H1 (cell line): Measurements from ENCODE around the gene ZFAND3. TPM values are rescaled to one million over a fixed set of nuclear protein-coding genes. Genes with fewer than 3 reads are reported as not detected.

Source experiments
- CTCF ChIA-PET: fragments of 300-600 bp; sonication (Branson Sonifier 250); formaldehyde crosslinking; loops from one replicate; lab custom pipeline; 2021; ENCODE audit not compliant: partially characterized antibody; lab: Charles Lee
- POLR2A ChIA-PET: fragments of 300-600 bp; sonication (Branson Sonifier 250); formaldehyde crosslinking; loops from one replicate; lab custom pipeline; 2021; ENCODE audit warnings: inconsistent platforms; ENCODE audit not compliant: partially characterized antibody; lab: Charles Lee
- DNase-seq, 2 experiments: peaks; one replicate each; pipeline versions ENCODE4 v3.0.0 to v3.0.0-alpha.2; 2010 to 2022; ENCODE audit warnings: low spot score in 2 of 2, low read depth in 1 of 2, mixed read lengths in 1 of 2
- FAIRE-seq: peaks from 2 replicates; lab custom pipeline; 2011; peaks lifted over from hg19 to GRCh38; lab: Jason Lieb, UNC
- H2AFZ ChIP-seq: 2 replicates; pipeline ENCODE4 v1.8.1; 2012; ENCODE audit warnings: low read length, inconsistent platforms
- H2AK5ac ChIP-seq: 2 replicates; pipeline ENCODE4 v1.6.1; 2013; ENCODE audit warnings: low read depth, low read length
- H2BK120ac ChIP-seq: replicated peaks from 2 replicates; pipeline ENCODE3; 2013; ENCODE audit warnings: low read depth, low read length, inconsistent platforms
- H2BK12ac ChIP-seq: 2 replicates; pipeline ENCODE4 v1.6.1; 2013; ENCODE audit warnings: low read depth, low read length
- H2BK15ac ChIP-seq: 2 replicates; pipeline ENCODE4 v1.6.1; 2013; ENCODE audit warnings: low read length
- H2BK20ac ChIP-seq: 2 replicates; pipeline ENCODE4 v1.6.1; 2013; ENCODE audit warnings: low read length
- H2BK5ac ChIP-seq: 2 replicates; pipeline ENCODE4 v1.6.1; 2013; ENCODE audit warnings: low read depth, low read length
- H3K14ac ChIP-seq: 2 replicates; pipeline ENCODE4 v1.6.1; 2013; ENCODE audit warnings: inconsistent platforms; ENCODE audit not compliant: insufficient read length
- H3K18ac ChIP-seq: 2 replicates; pipeline ENCODE4 v1.6.1; 2013; ENCODE audit warnings: low read length; ENCODE audit errors: extremely low read depth
- H3K23ac ChIP-seq: 2 replicates; pipeline ENCODE4 v1.6.1; 2013; ENCODE audit warnings: inconsistent platforms; ENCODE audit not compliant: insufficient read length
- H3K23me2 ChIP-seq: 2 replicates; pipeline ENCODE4 v1.6.1; 2013; ENCODE audit warnings: low read depth, low read length
- H3K27ac ChIP-seq: 2 replicates; pipeline ENCODE4 v1.6.1; 2011; ENCODE audit warnings: low read depth, low read length, inconsistent platforms
- H3K27me3 ChIP-seq, 4 experiments: replicated peaks in 1 of 4; 1 replicate in 1 of 4; 2 replicates in 3 of 4; pipeline versions ENCODE4 v1.6.1 to v1.8.1; 2011 to 2013; ENCODE audit warnings: low read length in 3 of 4, mild to moderate bottlenecking in 3 of 4, inconsistent platforms in 2 of 4, mixed read lengths in 2 of 4, moderate library complexity in 1 of 4; ENCODE audit not compliant: control insufficient read depth in 3 of 4, insufficient read depth in 3 of 4; ENCODE audit errors: extremely low read depth in 1 of 4
- H3K36me3 ChIP-seq, 4 experiments: 2 replicates each; pipeline versions ENCODE4 v1.6.1 to v1.8.1; 2011 to 2013; ENCODE audit warnings: mild to moderate bottlenecking in 4 of 4, low read length in 3 of 4, moderate library complexity in 2 of 4, control low read depth in 1 of 4, inconsistent platforms in 1 of 4; ENCODE audit not compliant: insufficient read depth in 4 of 4, control insufficient read depth in 2 of 4
- H3K4ac ChIP-seq: replicated peaks from 2 replicates; pipeline ENCODE3; 2013; ENCODE audit warnings: low read length, low read depth, mixed read lengths, inconsistent platforms; ENCODE audit not compliant: insufficient read length
- H3K4me1 ChIP-seq, 4 experiments: replicated peaks in 1 of 4; 1 replicate in 1 of 4; 2 replicates in 3 of 4; pipeline versions ENCODE4 v1.6.1 to v1.8.1; 2011 to 2013; ENCODE audit warnings: low read length in 3 of 4, inconsistent platforms in 2 of 4, mixed read lengths in 1 of 4; ENCODE audit not compliant: insufficient read depth in 4 of 4, control insufficient read depth in 3 of 4
- H3K4me2 ChIP-seq, 2 experiments: 2 replicates each; pipeline versions ENCODE4 v1.6.1 to v1.8.1; 2011 to 2013; ENCODE audit warnings: low read depth in 2 of 2, low read length in 2 of 2, control low read depth in 1 of 2, inconsistent platforms in 1 of 2, mild to moderate bottlenecking in 1 of 2; ENCODE audit not compliant: insufficient read depth in 1 of 2
- H3K4me3 ChIP-seq, 4 experiments: fragments of 200-600, 300-600 bp in 1 of 4; sonication (generic), shearing (Covaris generic), sonication (Bioruptor Twin) in 1 of 4; 2 replicates each; pipeline versions ENCODE4 v1.5.1 to v1.8.1; 2011 to 2016; ENCODE audit warnings: low read length in 4 of 4, low read depth in 3 of 4, control low read depth in 2 of 4, inconsistent platforms in 2 of 4, mild to moderate bottlenecking in 2 of 4, mixed read lengths in 1 of 4, moderate library complexity in 1 of 4; ENCODE audit not compliant: insufficient read depth in 2 of 4; ENCODE audit errors: extremely low read depth in 1 of 4
- H3K56ac ChIP-seq: replicated peaks from 2 replicates; pipeline ENCODE3; 2013; ENCODE audit warnings: low read depth, mild to moderate bottlenecking, mixed read lengths, low read length, inconsistent platforms; ENCODE audit not compliant: insufficient read length
- H3K79me1 ChIP-seq: 2 replicates; pipeline ENCODE4 v1.6.1; 2013; ENCODE audit warnings: low read depth, low read length, control low read depth
- H3K79me2 ChIP-seq, 2 experiments: 2 replicates each; pipeline versions ENCODE4 v1.6.1 to v1.8.1; 2012 to 2013; ENCODE audit warnings: low read length in 2 of 2, mild to moderate bottlenecking in 2 of 2, inconsistent platforms in 1 of 2; ENCODE audit not compliant: insufficient read depth in 2 of 2, control insufficient read depth in 1 of 2
- H3K9ac ChIP-seq, 4 experiments: replicated peaks in 1 of 4; 1 replicate in 1 of 4; 2 replicates in 3 of 4; pipeline versions ENCODE4 v1.6.1 to v1.8.1; 2011 to 2013; ENCODE audit warnings: low read depth in 3 of 4, low read length in 3 of 4, control low read depth in 2 of 4, mild to moderate bottlenecking in 2 of 4, moderate library complexity in 2 of 4, inconsistent platforms in 1 of 4; ENCODE audit errors: extremely low read depth in 1 of 4
- H3K9me3 ChIP-seq, 2 experiments: 2 replicates each; pipeline versions ENCODE4 v1.6.1 to v1.8.1; 2012 to 2013; ENCODE audit warnings: mild to moderate bottlenecking in 2 of 2, moderate library complexity in 2 of 2, control low read depth in 1 of 2, inconsistent platforms in 1 of 2, low read depth in 1 of 2, low read length in 1 of 2, mixed read lengths in 1 of 2; ENCODE audit not compliant: insufficient read depth in 2 of 2
- H4K20me1 ChIP-seq, 2 experiments: replicated peaks in 1 of 2; 2 replicates each; pipeline versions ENCODE3 to v1.8.1; 2011 to 2013; ENCODE audit warnings: inconsistent platforms in 2 of 2, low read length in 2 of 2, mild to moderate bottlenecking in 1 of 2; ENCODE audit not compliant: insufficient read depth in 2 of 2, control insufficient read depth in 1 of 2
- H4K5ac ChIP-seq: 2 replicates; pipeline ENCODE4 v1.6.1; 2013; ENCODE audit warnings: low read length, low read depth, mixed read lengths, inconsistent platforms; ENCODE audit not compliant: insufficient read length
- H4K8ac ChIP-seq: 2 replicates; pipeline ENCODE4 v1.8.0; 2013; ENCODE audit warnings: mild to moderate bottlenecking, moderate library complexity, low read length, inconsistent platforms; ENCODE audit not compliant: insufficient read depth; ENCODE audit errors: extremely low read depth
- H4K91ac ChIP-seq: replicated peaks from 2 replicates; pipeline ENCODE3; 2013; ENCODE audit warnings: low read length, mixed read lengths, inconsistent platforms; ENCODE audit not compliant: insufficient read length
- CBX8 ChIP-seq: fragments of 300-800, 300-1000 bp; sonication (generic); IDR thresholded peaks from 2 replicates; pipeline ENCODE4 v1.7.1; 2016; ENCODE audit warnings: low read depth, low read length, borderline replicate concordance
- EGR1 ChIP-seq: IDR thresholded peaks from 2 replicates; pipeline ENCODE4 v1.6.1; 2011; ENCODE audit warnings: low read depth, low read length, borderline replicate concordance
- EP300 ChIP-seq, 2 experiments: IDR thresholded peaks; 1 replicate in 1 of 2; 2 replicates in 1 of 2; pipeline ENCODE4 v1.6.1; 2011 to 2012; ENCODE audit warnings: low read depth in 2 of 2, low read length in 2 of 2, mild to moderate bottlenecking in 2 of 2, borderline replicate concordance in 1 of 2, inconsistent platforms in 1 of 2, moderate library complexity in 1 of 2
- JUN ChIP-seq: IDR thresholded peaks from 2 replicates; pipeline ENCODE4 v1.6.1; 2011; ENCODE audit warnings: low read depth, mild to moderate bottlenecking, improper control_type of control experiment, low read length
- KDM1A ChIP-seq: fragments of 200-600, 300-600 bp; sonication (generic); IDR thresholded peaks from 2 replicates; pipeline ENCODE4 v1.7.1; 2016; ENCODE audit warnings: mild to moderate bottlenecking, low read length, borderline replicate concordance
- KDM4A ChIP-seq: IDR thresholded peaks from one replicate; pipeline ENCODE4 v1.7.1; 2012; ENCODE audit warnings: low read depth, mild to moderate bottlenecking, moderate library complexity, low read length, inconsistent platforms; ENCODE audit not compliant: severe bottlenecking
- KDM5A ChIP-seq: fragments of 200-600 bp; IDR thresholded peaks from 2 replicates; pipeline ENCODE4 v1.7.1; 2012; ENCODE audit warnings: mild to moderate bottlenecking, low read length, inconsistent platforms, mixed read lengths
- NRF1 ChIP-seq: IDR thresholded peaks from 2 replicates; pipeline ENCODE4 v1.6.1; 2011; ENCODE audit warnings: mild to moderate bottlenecking, low read depth, low read length, improper control_type of control experiment
- PHF8 ChIP-seq: fragments of 200-600 bp; sonication (generic); conservative IDR thresholded peaks from 2 replicates; pipeline ENCODE4 v1.7.1; 2012; ENCODE audit warnings: low read depth, mild to moderate bottlenecking, inconsistent platforms, low read length, moderate library complexity
- POLR2A ChIP-seq, 2 experiments: IDR thresholded peaks; 1 replicate in 1 of 2; 2 replicates in 1 of 2; pipeline ENCODE4 v1.6.1; 2011; ENCODE audit warnings: low read depth in 2 of 2, low read length in 2 of 2, mild to moderate bottlenecking in 2 of 2; ENCODE audit errors: control extremely low read depth in 1 of 2
- RFX5 ChIP-seq: IDR thresholded peaks from 2 replicates; pipeline ENCODE4 v1.6.1; 2011; ENCODE audit warnings: low read depth, low read length, improper control_type of control experiment, borderline replicate concordance
- RNF2 ChIP-seq: fragments of 200-900, 300-1000 bp; sonication (generic); IDR thresholded peaks from 2 replicates; pipeline ENCODE4 v1.7.1; 2016; ENCODE audit warnings: borderline replicate concordance, low read depth, mild to moderate bottlenecking, antibody characterized with exemption, low read length; ENCODE audit not compliant: poor library complexity, severe bottlenecking; ENCODE audit errors: missing control alignments
- TBP ChIP-seq: IDR thresholded peaks from 2 replicates; pipeline ENCODE4 v1.6.1; 2011; ENCODE audit warnings: low read depth, low read length, improper control_type of control experiment
- WGBS, 2 experiments: shearing (Covaris generic) in 1 of 2; methylation state at CpG; one replicate each; pipeline versions ENCODE4 v1.1.6 to v1.1.7; 2013 to 2015; ENCODE audit warnings: low lambda C conversion rate in 2 of 2, mixed read lengths in 2 of 2, inconsistent platforms in 1 of 2, low coverage in 1 of 2, missing lambda C conversion rate in 1 of 2; ENCODE audit not compliant: insufficient replicate concordance in 2 of 2, insufficient coverage in 1 of 2, insufficient read length in 1 of 2; ENCODE audit errors: extremely low coverage in 1 of 2, missing lambda C conversion rate in 1 of 2; 5-methylcytosine and 5-hydroxymethylcytosine counted together
- polyA plus RNA-seq, 7 experiments: library from polyadenylated mRNA; depleted of rRNA in 3 of 7; stranded (reverse) in 5 of 7; unstranded in 2 of 7; fragments of >200 nt in 5 of 7; fragments of 200-250 nt in 2 of 7; gene quantifications; 1 replicate in 5 of 7; 2 replicates in 1 of 7; 4 replicates in 1 of 7; pipeline versions ENCODE4 v1.2.1 to v1.2.3, GENCODE V29; 2011 to 2013; ENCODE audit warnings: missing spikeins in 2 of 7, mixed read lengths in 2 of 7
- total RNA-seq: library from RNA; stranded (reverse); fragmentation: NEBNext Ultra II Directional; extraction: Animal tissue kit (Norgen Biotek cat#: 25700); gene quantifications from 2 replicates; pipeline ENCODE4 v1.2.1, GENCODE V29; 2021

ZFAND3 gene
- total and polyA plus RNA-seq, 2 of the 8 experiments (the other 6 are each of a cell fraction or from before 2014, with no cell fraction given), result 13.0 to 51.3 TPM

GRCh38 chr6:37920667-37921066 lies 101.1 kb downstream of the ZFAND3 start:
- Histone ChIP-seq H3K9me3 (no peaks in the 10 kb centered on the region), H4K5ac (no peak overlapping the region), H4K20me1 (peaks cover 0 to 2% of the 10 kb centered on the region in 2 experiments), H3K23me2 (no peaks in the 10 kb centered on the region), H2AFZ (no peak overlapping the region), H4K8ac (no peak overlapping the region), H3K79me1 (peaks cover 2% of the 10 kb centered on the region; the same call in 1 of the 2 replicates), H2BK120ac (no peak overlapping the region), H2BK20ac (no peak overlapping the region), H2BK12ac (no peak overlapping the region), H3K18ac (no peak overlapping the region), H3K56ac (no peak overlapping the region), H2AK5ac (no peak overlapping the region), H3K4me1 (peaks cover 0 to 4% (median 2%) of the 10 kb centered on the region in 4 experiments; a peak in 2 of 7 replicates), H3K27ac (no peak overlapping the region), H3K79me2 (peaks cover 0 to 69% of the 10 kb centered on the region in 2 experiments; a peak in 3 of 4 replicates), H4K91ac (no peak overlapping the region), H3K27me3 (no peaks in the 10 kb centered on the region), H2BK15ac (no peak overlapping the region), H2BK5ac (no peak overlapping the region), H3K4ac (no peak overlapping the region), H3K23ac (no peak overlapping the region), H3K36me3 (no peaks in the 10 kb centered on the region), H3K9ac (no peak overlapping the region), H3K14ac (no peak overlapping the region), H3K4me3 (no peak overlapping the region), H3K4me2 (0 out of 4 replicates have a peak overlapping the region, but pooled peaks of 1 of the 2 experiments have one; percentile 23)
- WGBS, 2 experiments, result 33% methylated on average over 2 of the region's 2 CpGs; no CpG with 5 or more reads in 1 of the 2 experiments
- peak; percentile 58 for FAIRE-seq
- CTCF ChIA-PET, result interaction anchor here (0.9 kb wide), 1 partner anchor 16 kb away, joined by 3 read pairs; no protein-coding TSS in a partner anchor
- POLR2A ChIA-PET, result no interaction called here
- no peak for DNase-seq
- no peak for TF ChIP-seq RNF2
- TF ChIP-seq RFX5, result no peak
- TF ChIP-seq CBX8, result no peak
- TF ChIP-seq KDM5A, result no peak
- TF ChIP-seq POLR2A (IDR thresholded peaks at IDR 0.05; ENCODE audit: control extremely low read depth in 1 of 2, low read depth in 2 of 2, low read length in 2 of 2), result no peak
- TF ChIP-seq KDM1A, result no peak
- no peak for TF ChIP-seq EP300 (IDR thresholded peaks at IDR 0.05; ENCODE audit: borderline replicate concordance in 1 of 2, low read depth in 2 of 2, low read length in 2 of 2)
- no peak for TF ChIP-seq PHF8
- TF ChIP-seq EGR1, result no peak
- TF ChIP-seq TBP, result no peak
- no peak for TF ChIP-seq NRF1
- TF ChIP-seq KDM4A, result no peak
- TF ChIP-seq JUN, result no peak
